Mesendoderm (in vitro differentiated cells): ENCODE measurements around the gene SCRT2.
A peak's percentile ranks its signal among the peaks of the same experiment; 100 is the strongest.

ENCODE experiments used
- DNase-seq: peaks from one replicate; pipeline ENCODE4 v3.0.0; 2013
- H2AK5ac ChIP-seq: 2 replicates; pipeline ENCODE4 v1.6.1; 2013; ENCODE audit warnings: low read length, inconsistent platforms
- H2BK120ac ChIP-seq: 2 replicates; pipeline ENCODE4 v1.6.1; 2013; ENCODE audit warnings: low read depth, mild to moderate bottlenecking, low read length, moderate library complexity, mixed read lengths
- H2BK15ac ChIP-seq: replicated peaks from 2 replicates; pipeline ENCODE4 v1.6.1; 2013; ENCODE audit warnings: low read depth, mild to moderate bottlenecking, moderate library complexity
- H2BK5ac ChIP-seq: 2 replicates; pipeline ENCODE4 v1.6.1; 2013; ENCODE audit warnings: low read length, inconsistent platforms
- H3K18ac ChIP-seq: 2 replicates; pipeline ENCODE4 v1.6.1; 2013; ENCODE audit warnings: mild to moderate bottlenecking, low read length, mixed read lengths
- H3K23ac ChIP-seq: one replicate; pipeline ENCODE4 v1.6.1; 2013; ENCODE audit warnings: low read length
- H3K27ac ChIP-seq: 2 replicates; pipeline ENCODE4 v1.5.1; 2013; ENCODE audit warnings: low read depth, mild to moderate bottlenecking, inconsistent platforms, low read length, moderate library complexity
- H3K27me3 ChIP-seq: 2 replicates; pipeline ENCODE4 v1.6.1; 2013; ENCODE audit warnings: low read length, control low read depth, mild to moderate bottlenecking, inconsistent platforms; ENCODE audit not compliant: insufficient read depth, poor library complexity
- H3K36me3 ChIP-seq: 2 replicates; pipeline ENCODE4 v1.6.1; 2013; ENCODE audit warnings: low read length, inconsistent platforms; ENCODE audit not compliant: control insufficient read depth, insufficient read depth
- H3K4ac ChIP-seq: one replicate; pipeline ENCODE4 v1.6.1; 2013; ENCODE audit warnings: low read depth, mild to moderate bottlenecking, low read length, moderate library complexity
- H3K4me1 ChIP-seq: 2 replicates; pipeline ENCODE4 v1.6.1; 2013; ENCODE audit warnings: low read depth, low read length, inconsistent platforms; ENCODE audit not compliant: control insufficient read depth
- H3K4me2 ChIP-seq: 2 replicates; pipeline ENCODE4 v1.6.1; 2013; ENCODE audit warnings: low read length
- H3K4me3 ChIP-seq: 2 replicates; pipeline ENCODE4 v1.5.1; 2013; ENCODE audit warnings: mild to moderate bottlenecking, low read length
- H3K56ac ChIP-seq: one replicate; pipeline ENCODE4 v1.6.1; 2013; ENCODE audit warnings: low read length
- H3K79me1 ChIP-seq: 2 replicates; pipeline ENCODE4 v1.6.1; 2013; ENCODE audit warnings: low read length, inconsistent platforms
- H3K79me2 ChIP-seq: 2 replicates; pipeline ENCODE4 v1.6.1; 2013; ENCODE audit warnings: mild to moderate bottlenecking, low read length; ENCODE audit not compliant: control insufficient read depth, insufficient read depth
- H3K9ac ChIP-seq: 2 replicates; pipeline ENCODE4 v1.6.1; 2013; ENCODE audit warnings: low read length, inconsistent platforms
- H4K5ac ChIP-seq: one replicate; pipeline ENCODE4 v1.6.1; 2013; ENCODE audit warnings: low read length
- H4K8ac ChIP-seq: one replicate; pipeline ENCODE4 v1.6.1; 2013; ENCODE audit warnings: low read depth, mild to moderate bottlenecking, control low read depth, low read length, moderate library complexity
- WGBS: extraction: QIAGEN DNeasy Blood & Tissue Kit; methylation state at CpG from one replicate; pipeline ENCODE4 v1.1.7; 2013; ENCODE audit warnings: low lambda C conversion rate, missing lambda C conversion rate; ENCODE audit not compliant: insufficient coverage; ENCODE audit errors: extremely low coverage; 5-methylcytosine and 5-hydroxymethylcytosine counted together

The SCRT2 gene

GRCh38 chr20:620246-620645 is 55.4 kb downstream of the SCRT2 start:
- Histone ChIP-seq H2BK5ac (no peak overlapping the region), H4K5ac (no peak overlapping the region)

GRCh38 chr20:618980-619379 is 56.6 kb downstream of the SCRT2 start:
- no peaks in the 10 kb centered on the region for H3K27me3 ChIP-seq
- WGBS, result no CpG with 5 or more reads among the region's 5 CpGs

More at GRCh38 chr20:620246-620645, 55.4 kb downstream of the SCRT2 start:
- H3K18ac ChIP-seq, result no peak overlapping the region
- no peak overlapping the region for H3K27ac ChIP-seq
- H3K36me3 ChIP-seq, result no peaks in the 10 kb centered on the region
- no peak overlapping the region for H3K4me2 ChIP-seq
- no peak overlapping the region for H2BK15ac ChIP-seq
- no peak overlapping the region for H3K56ac ChIP-seq
- H2BK120ac ChIP-seq, result no peak overlapping the region
- no peak overlapping the region for H3K9ac ChIP-seq
- WGBS, result no CpG with 5 or more reads among the region's 7 CpGs
- DNase-seq, result no peak
- H3K4ac ChIP-seq, result no peak overlapping the region
- H3K27me3 ChIP-seq, result no peaks in the 10 kb centered on the region
- no peaks in the 10 kb centered on the region for H3K79me2 ChIP-seq
- peaks cover 5% of the 10 kb centered on the region for H3K4me1 ChIP-seq
- H2AK5ac ChIP-seq, result no peak overlapping the region
- no peak overlapping the region for H3K4me3 ChIP-seq
- H3K23ac ChIP-seq, result no peak overlapping the region
- H4K8ac ChIP-seq, result no peak overlapping the region
- no peaks in the 10 kb centered on the region for H3K79me1 ChIP-seq

GRCh38 chr20:617934-618690 is 57.5 kb downstream of the SCRT2 start:
- H2BK120ac ChIP-seq, result no peak overlapping the region
- H3K4me3 ChIP-seq, result no peak overlapping the region
- H3K27ac ChIP-seq, result no peak overlapping the region
- no peak overlapping the region for H2BK15ac ChIP-seq
- no peak overlapping the region for H3K56ac ChIP-seq
- H3K36me3 ChIP-seq, result no peaks in the 10 kb centered on the region
- H3K27me3 ChIP-seq, result no peaks in the 10 kb centered on the region
- no peak overlapping the region for H3K9ac ChIP-seq
- no peak overlapping the region for H3K18ac ChIP-seq
- no peaks in the 10 kb centered on the region for H3K79me2 ChIP-seq
- no peak overlapping the region for H3K4ac ChIP-seq
- H3K4me2 ChIP-seq, result no peak overlapping the region
- H2AK5ac ChIP-seq, result no peak overlapping the region
- WGBS, result no CpG with 5 or more reads among the region's 4 CpGs
- no peak for DNase-seq
- no peak overlapping the region for H4K5ac ChIP-seq
- no peak overlapping the region for H4K8ac ChIP-seq
- no peak overlapping the region for H2BK5ac ChIP-seq
- no peaks in the 10 kb centered on the region for H3K79me1 ChIP-seq
- H3K23ac ChIP-seq, result no peak overlapping the region
- H3K4me1 ChIP-seq, result peaks cover 5% of the 10 kb centered on the region

More at GRCh38 chr20:618980-619379, 56.6 kb downstream of the SCRT2 start:
- H3K27ac ChIP-seq, result no peak overlapping the region
- H3K79me2 ChIP-seq, result no peaks in the 10 kb centered on the region
- H3K4me1 ChIP-seq, result peaks cover 5% of the 10 kb centered on the region
- no peak overlapping the region for H4K5ac ChIP-seq
- no peak overlapping the region for H2BK5ac ChIP-seq
- no peak overlapping the region for H4K8ac ChIP-seq
- H3K4ac ChIP-seq, result no peak overlapping the region
- no peaks in the 10 kb centered on the region for H3K36me3 ChIP-seq
- no peak overlapping the region for H3K56ac ChIP-seq
- no peak overlapping the region for H3K4me2 ChIP-seq
- H2BK120ac ChIP-seq, result no peak overlapping the region
- no peak overlapping the region for H3K23ac ChIP-seq
- H2BK15ac ChIP-seq, result no peak overlapping the region
- no peak overlapping the region for H3K4me3 ChIP-seq
- H3K9ac ChIP-seq, result no peak overlapping the region
- no peak overlapping the region for H3K18ac ChIP-seq
- no peak overlapping the region for H2AK5ac ChIP-seq
- DNase-seq, result no peak
- H3K79me1 ChIP-seq, result no peaks in the 10 kb centered on the region

DNA sequence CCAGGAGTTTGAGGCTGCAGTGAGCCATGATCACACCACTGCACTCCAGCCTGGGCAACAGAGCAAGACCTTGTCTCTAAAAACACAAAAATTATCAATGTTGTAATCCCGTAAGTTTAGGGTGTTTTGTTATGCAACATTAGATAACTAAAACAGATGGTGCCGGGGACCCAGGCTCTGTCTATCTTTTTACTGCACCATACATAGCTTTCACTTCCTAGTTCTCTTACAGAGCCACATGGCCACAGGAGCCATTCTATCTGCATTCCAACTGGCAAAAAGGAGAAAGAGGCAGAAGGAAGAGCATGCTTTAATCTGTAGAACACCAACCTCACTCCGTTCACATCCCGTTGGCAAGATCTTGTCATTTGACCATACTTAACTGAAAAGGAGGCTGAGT is 60.1 kb downstream of the SCRT2 start:
- Histone ChIP-seq H3K27me3 (no peaks in the 10 kb centered on the region), H2BK15ac (no peak overlapping the region), H3K4ac (no peak overlapping the region), H3K4me2 (no peak overlapping the region), H3K27ac (peak overlapping the region; percentile 18), H3K79me2 (no peaks in the 10 kb centered on the region), H2AK5ac (no peak overlapping the region), H3K4me3 (no peak overlapping the region), H3K4me1 (no peaks in the 10 kb centered on the region), H2BK120ac (no peak overlapping the region), H3K18ac (no peak overlapping the region), H4K8ac (no peak overlapping the region), H3K23ac (no peak overlapping the region), H3K9ac (no peak overlapping the region), H3K36me3 (no peaks in the 10 kb centered on the region), H2BK5ac (no peak overlapping the region), H3K56ac (no peak overlapping the region), H4K5ac (no peak overlapping the region), H3K79me1 (no peaks in the 10 kb centered on the region)
- WGBS, result no CpG with 5 or more reads among the region's 4 CpGs
- no peak for DNase-seq

- no peaks in the 10 kb centered on the region for H3K79me1 ChIP-seq
- H3K4me1 ChIP-seq, result no peaks in the 10 kb centered on the region
- no peak overlapping the region for H2BK5ac ChIP-seq
- H3K9ac ChIP-seq, result no peak overlapping the region
- H3K18ac ChIP-seq, result peak overlapping the region; percentile 23
- H2AK5ac ChIP-seq, result no peak overlapping the region
- DNase-seq, result peak; percentile 66
- no peak overlapping the region for H2BK120ac ChIP-seq
- H3K4me2 ChIP-seq, result no peak overlapping the region
- H3K4me3 ChIP-seq, result no peak overlapping the region
- no CpG with 5 or more reads among the region's 8 CpGs for WGBS
- H3K56ac ChIP-seq, result no peak overlapping the region
- no peaks in the 10 kb centered on the region for H3K79me2 ChIP-seq
- no peak overlapping the region for H4K8ac ChIP-seq
- H4K5ac ChIP-seq, result no peak overlapping the region
- no peak overlapping the region for H3K23ac ChIP-seq
- H2BK15ac ChIP-seq, result no peak overlapping the region
- H3K4ac ChIP-seq, result no peak overlapping the region
- no peaks in the 10 kb centered on the region for H3K36me3 ChIP-seq
- H3K27ac ChIP-seq, result no peak overlapping the region
- peaks cover 2% of the 10 kb centered on the region for H3K27me3 ChIP-seq
Measured at GRCh38 chr20:611843-612185, 63.8 kb downstream of the SCRT2 start.
